HG03354 (cell line): ENCODE measurements around the gene HACL1.
"Not testable (repeated sequence)": the region's sequence is repeated elsewhere in the genome, so short reads cannot be mapped to it uniquely, and the experiment has no call there.

Experiments
- ATAC-seq: cut with Tn5 transposase; IDR thresholded peaks from one replicate; pipeline ENCODE4 v1.9.1; 2021; ENCODE audit warnings: mild to moderate bottlenecking; ENCODE audit not compliant: unreplicated experiment, poor library complexity, severe bottlenecking

The HACL1 gene

DNA sequence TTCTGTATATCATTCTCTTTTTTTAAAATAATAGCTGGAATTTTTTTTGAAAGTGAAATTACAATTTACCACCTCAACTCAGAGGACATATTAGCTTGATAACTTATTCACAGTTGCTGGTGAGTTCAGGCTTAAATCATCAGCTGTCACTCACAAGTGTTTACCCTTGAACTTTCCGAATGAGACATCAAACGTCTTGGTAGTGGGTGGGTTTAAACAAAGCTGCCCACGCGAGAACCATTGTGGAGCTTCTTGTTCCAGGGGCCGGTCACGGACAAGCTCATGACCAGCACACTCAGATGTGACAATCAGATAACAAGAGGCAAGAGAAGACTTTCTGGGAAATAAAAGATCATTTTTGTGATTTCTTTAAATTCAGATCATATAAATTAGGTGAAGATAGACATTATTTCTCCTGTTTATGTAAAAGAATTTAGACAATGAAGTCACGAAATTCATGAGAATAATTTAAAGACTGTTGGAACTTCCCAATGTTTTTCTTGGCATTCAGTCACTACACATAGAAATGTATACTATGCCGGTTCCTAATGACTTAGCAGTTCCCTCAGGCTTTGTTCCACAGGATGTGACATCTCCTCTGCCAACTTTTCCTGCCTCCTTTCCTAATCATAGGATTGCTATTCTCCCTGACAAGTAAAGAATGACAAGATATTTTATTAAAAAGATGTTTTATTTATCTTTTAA lies 29.4 kb upstream of the HACL1 start:
- peak; percentile 70 for ATAC-seq

DNA sequence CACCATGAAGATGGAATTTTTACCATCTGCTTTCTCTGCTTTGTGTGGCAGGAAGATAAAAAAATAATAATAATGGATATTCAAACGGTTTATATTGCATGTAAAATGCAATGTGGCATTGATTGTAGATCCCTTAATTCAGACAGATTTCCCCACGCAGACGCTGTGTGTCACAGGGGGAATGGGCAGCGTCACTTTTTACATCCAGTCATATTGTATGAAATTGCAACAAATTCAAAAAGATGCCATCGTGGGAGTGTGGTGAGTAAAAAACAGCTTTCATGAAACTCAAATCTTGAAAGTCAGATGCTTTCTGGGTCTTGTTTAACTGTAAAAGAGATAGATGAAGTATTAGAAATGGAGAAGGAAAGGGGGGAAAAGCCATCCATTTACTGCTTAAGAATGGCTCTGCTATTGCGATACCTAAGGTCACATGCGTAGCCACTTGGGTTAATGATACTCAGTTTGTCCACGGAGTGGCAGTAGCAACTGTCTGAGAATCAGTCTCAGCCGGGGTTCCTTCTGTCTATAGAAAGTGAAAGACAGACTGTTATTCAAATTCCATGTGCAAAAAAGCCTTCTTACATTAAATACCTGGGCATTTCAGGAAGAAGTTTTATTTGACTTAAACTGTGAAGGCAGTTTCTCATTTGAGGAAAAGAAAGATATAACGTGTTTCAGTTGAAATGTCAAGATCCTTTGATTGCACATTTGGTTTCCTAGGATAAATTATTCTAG lies 28.7 kb upstream of the HACL1 start:
- ATAC-seq = peak; percentile 97

DNA sequence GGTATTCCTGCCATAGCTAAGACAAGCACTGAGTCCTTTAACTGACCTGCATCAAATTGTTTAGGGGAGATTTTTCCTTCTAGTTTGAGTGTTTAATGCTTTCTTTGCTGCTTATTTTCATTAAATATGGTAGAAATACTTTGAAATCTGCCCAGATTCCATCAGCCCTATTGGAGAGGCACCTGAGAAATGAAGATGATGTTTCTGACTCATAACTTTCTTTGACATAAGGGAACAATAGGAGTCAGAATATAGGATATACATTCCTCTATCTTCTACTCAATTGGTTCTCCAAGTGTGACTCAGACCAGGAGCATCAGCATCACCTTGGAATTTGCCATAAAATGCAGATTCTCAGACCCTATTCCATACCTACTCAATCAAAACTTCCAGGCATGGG lies 27.6 kb upstream of the HACL1 start:
- ATAC-seq = no peak

DNA sequence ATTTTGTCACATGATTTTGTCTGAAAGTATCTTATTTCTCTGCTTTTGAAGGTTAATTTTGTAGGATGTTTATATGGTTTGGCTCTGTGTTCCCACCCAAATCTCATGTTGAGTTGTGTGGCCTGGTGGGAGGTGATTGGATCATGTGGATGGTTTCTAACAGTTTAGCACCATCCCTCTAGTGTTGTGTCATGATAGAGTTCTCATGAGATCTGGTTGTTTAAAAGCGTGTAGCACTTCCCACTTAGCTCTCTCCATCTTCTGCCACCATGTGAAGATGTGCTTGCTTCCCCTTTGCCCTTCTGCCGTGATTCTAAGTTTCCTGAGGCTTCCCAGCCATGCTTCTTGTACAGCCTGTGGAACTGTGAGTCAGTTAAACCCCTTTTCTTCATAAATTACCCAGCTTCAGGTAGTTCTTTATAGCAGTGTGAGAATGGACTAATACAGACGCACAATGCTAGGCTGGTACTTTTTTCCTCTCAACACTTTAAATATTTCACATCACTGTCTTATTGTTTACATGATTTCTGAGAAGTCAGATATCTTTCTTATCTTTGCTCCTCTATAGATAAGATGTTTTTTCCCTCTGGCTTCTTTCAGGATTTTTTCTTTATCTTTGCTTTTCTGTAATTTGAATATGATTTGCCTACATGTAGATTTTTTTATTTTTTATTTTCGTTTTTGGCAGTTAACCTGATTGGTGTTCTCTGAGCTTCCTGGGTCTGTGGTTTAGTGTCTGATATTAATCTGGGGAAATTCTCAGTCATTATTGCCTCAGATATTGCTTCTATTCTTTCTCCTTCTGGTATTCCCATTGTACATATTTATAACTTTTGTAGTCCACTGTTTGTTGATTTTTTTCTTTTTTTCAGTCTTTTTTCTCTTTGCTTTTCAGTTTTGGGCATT lies 22.4 kb upstream of the HACL1 start:
- no peak for ATAC-seq

DNA sequence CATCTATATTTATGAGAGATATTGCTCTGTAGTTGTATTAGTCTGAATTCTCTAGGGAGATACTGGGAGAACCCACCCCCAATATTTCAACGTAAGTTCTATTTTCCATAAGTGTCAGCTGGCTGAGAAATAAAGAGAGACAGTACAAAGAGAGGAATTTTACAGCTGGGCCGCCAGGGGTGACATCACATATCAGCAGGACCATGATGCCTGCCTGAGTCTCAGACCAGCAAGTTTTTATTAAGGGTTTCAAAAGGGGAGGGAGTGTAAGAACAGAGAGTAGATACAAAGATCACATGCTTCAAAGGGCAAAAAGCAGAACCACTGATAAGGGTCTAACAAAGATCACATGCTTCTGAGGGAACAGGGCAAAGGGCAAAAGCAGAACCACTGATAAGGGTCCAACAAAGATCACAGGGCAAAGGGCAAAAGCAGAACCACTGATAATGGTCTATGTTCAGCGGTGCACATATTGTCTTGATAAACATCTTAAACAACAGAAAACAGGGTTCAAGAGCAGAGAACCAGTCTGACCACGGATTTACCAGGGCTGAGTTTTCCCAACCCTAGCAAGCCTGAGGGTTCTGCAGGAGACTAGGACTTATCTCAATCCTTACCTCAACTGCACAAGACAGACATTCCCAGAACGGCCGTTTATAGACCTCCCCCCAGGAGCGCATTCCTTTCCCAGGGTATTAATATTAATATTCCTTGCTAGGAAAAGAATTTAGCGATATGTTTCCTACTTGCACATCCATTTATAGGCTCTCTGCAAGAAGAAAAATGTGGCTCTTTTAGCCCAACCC lies 18.5 kb upstream of the HACL1 start:
- not testable (repeated sequence) for ATAC-seq

DNA sequence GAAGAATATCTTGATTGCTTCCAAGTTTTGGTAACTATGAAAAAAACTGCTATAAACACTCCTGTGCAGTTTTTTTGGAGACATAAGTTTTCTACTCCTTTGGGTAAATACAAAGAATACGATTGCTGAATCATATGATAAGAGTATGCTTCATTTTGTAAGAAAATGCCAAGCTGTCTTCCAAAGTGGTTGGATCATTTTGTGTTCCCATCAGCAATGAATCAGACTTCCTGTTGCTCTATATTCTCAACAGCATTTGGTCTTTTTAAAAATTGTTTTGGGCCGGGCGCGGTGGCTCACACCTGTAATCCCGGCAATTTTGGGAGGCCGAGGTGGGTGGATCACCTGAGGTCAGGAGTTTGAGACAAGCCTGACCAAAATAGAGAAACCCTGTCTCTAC lies 14.7 kb upstream of the HACL1 start:
- no peak for ATAC-seq

DNA sequence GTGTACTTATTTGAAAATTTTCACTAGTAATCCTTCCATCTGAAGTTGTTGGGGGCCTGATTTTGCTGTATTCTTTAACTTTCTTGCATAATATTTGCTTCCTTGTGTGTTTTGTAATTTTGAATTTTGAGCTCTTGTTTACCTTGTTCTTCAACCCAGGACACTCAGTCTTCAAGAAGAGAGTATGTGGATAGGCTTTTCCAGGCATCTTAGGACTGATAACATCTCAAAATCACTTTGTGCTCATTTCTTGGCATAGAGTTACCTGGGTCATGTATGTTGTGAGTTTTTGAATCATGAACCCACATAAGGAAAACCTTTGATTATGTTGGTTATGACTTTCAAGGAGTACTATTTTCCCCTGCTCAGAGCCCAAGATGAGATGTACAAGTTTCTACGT lies 13.6 kb upstream of the HACL1 start:
- no peak for ATAC-seq

DNA sequence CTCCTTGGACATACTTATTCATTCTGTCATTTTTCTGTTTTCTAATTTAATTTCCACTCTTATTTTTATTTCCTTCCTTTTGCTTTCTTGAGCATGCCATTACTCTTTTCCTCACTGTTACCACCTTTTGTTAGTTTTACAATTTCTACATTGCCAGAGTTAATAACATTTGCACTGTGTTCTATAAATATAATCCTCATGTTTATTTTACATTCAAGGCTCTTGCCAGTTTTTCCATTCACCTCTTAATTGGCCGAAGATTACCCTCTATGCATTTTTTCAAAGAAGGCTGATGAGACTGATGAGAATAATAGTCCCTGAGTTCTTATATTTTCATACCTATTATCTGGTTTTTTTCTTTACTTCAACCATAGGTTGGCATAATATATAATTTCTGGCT lies 10.6 kb upstream of the HACL1 start:
- ATAC-seq = no peak

DNA sequence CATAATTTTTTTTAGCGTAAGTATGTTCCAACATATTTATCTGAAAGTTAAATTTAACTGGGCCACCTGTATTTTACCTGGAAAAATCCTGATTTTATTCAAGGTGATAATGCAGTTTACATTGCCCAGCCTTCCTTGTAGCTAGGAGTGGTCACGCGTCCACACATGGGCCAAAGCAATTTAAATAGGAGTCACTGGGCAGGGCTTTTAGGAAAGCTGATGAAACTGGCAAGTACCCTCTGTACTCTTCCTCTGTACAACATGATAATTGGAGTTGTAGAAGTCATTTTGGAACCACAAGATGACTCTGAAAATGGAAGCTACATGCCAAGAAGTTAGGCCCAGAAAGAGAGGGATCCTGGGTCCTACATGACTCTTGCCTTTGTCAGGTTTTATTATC lies 9.6 kb upstream of the HACL1 start:
- ATAC-seq = no peak

DNA sequence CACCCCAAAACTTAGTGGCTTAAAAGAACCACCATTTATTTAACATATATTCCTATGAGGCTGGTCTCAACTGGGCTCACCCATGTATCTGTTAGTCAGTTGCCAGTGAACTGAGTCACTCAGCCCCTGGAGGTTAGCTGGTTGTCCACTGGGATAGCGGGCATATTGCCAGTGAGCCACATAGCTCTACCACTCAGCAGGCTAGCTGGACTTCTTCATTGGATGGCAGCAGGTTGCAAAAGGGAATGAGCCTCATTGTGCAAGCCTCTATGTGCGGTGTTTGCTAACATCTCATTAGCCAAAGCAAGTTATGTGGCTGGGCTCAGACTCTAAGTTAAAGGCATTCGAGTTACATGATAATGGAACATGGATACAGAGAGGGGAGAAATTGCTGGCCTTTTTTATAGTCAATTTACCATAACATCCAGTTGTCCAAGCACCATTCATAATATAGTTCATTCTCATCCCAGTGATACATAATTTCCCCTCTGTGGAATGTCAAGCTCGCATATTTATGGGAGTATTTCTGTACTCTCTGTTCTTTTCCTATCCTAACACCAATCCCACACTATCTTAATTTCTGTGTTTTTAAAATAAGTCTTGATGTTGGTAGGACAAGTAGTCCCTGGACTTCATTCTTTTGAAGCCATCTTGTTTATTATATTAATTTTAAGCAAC lies 8.9 kb upstream of the HACL1 start:
- no peak for ATAC-seq

DNA sequence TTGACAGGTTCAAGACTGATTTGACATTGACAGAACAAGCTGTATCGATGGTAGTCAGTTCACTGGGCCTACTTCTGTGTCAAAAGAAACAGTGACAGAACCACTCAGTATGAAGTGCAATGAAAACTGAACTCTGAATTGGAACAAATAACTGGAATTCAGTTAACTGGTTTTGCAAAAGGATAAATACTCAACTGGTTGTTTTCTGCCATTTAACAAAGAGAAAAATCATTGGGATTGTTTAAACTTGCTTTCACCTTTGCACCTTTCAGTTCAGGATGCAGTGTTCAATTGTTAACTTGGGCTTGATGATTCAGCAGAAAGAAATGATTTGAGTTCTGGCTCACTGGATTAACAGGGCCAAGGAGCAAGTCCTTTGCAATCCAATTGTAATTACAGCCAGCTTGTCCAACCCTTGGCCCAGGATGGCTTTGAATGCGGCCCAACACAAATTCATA lies 5.1 kb upstream of the HACL1 start:
- ATAC-seq = no peak

DNA sequence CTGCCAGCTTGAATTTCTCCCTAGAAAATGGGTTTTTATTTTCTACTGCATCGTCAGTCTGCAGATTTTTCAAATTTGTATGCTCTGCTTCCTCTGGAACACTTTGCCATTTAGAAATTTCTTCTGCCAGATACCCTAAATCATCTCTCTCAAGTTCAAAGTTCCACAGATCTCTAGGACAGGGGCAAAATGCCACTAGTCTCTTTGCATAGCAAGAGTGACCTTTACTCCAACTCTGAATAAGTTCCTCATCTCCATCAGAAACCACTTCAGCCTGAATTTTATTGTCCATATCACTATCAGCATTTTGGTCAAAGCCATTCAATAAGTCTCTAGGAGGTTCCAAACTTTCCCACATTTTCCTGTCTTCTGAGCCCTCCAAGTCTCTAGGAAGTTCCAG lies 3.2 kb upstream of the HACL1 start:
- ATAC-seq = not testable (repeated sequence)

DNA sequence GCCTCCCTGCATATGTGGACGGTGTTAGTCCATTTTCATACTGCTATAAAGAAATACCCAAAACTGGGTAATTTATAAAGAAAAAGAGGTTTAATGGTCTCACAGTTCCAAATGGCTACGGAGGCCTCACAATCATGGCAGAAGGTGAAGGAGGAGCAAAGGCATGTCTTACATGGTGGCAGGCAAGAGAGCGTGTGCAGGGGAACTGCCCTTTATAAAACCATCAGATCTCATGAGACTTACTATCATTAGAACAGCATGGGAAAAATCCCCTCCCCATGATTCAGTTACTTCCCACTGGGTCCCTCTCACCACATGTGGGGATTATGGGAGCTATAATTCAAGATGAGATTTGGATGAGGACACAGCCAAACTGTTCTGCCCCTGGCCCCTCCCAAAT lies 1.4 kb upstream of the HACL1 start:
- ATAC-seq = not testable (repeated sequence)

DNA sequence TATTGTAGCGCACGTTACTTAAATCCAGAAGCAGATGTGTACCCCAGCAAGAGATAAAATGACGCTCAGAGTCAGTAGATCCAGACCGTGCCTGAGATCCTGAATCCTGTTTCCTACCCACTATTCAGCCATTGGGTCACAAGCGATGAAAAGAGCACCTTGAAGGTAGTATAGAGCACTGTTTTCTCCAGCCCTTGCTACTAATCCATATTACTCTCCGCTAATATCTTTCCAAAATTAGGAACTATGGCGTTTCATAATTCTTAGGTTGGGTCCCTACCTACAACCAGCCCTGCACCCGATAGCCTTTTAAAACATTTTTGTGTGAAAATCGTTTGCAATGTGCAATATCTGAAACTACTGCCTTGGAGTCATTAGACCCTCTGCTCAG lies 772 bp upstream of the HACL1 start:
- peak; percentile 12 for ATAC-seq

DNA sequence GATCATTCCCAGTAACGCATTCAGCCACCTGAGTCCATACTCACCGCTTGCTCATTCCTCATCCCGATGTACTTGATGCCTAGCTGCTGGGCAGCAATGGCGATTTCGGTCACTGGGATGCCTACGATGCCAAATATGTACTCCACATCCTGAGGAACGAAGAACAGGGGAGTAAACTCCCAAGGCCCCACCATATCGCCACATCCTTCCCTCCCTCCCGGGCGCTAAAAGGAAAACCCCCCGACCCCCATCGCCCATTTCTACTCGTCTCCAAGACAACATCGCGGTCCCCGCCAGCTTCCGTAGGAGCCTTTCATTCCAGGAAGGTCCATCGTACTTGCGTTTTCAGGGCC lies 347 bp downstream of the HACL1 start:
- ATAC-seq = peak; percentile 30

DNA sequence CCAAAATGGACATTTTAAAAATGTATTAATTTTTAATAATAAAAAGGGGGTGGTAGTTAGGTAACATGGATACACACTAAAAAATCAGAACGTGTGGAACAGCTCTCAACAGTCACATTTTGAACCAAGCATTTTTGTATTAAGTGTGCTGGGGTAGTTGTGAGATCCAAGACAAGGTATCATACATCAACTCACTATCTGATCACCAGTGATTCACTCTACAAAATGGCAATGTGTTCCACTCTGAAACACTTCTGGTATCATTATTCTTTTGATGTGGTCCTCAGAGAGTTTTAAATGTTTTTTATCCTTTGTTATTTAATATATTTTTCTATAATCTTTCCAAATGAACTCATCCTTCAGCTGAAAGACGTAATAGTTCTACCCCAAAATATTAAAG lies 5.4 kb downstream of the HACL1 start:
- ATAC-seq = no peak

DNA sequence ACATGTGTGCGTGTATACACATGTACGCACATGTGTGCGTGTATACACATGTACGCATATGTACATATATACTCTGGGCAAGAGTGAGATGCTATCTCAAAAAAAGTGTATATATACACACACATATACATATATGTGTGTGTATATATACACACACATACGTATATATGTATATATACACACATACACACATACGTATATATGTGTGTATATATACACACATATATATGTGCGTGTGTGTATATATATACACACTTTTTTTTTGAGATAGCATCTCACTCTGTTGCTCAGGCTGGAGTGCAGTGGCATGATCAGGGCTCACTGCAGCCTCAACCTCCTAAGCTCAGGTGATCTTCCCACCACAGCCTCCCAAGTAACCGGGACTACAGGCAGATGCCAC lies 8.4 kb downstream of the HACL1 start:
- no peak for ATAC-seq

DNA sequence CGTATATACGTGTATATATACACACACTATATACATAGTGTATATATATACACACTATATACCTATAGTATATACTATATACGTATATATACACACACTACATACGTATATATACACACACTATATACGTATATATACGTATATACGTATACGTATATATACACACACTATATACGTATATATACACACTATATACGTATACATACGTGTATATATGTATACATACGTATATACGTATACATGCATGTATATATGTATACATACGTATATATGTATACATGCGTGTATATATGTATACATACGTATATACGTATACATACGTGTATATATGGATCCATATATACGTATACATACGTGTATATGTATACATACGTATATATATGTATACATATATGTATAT lies 9.4 kb downstream of the HACL1 start:
- no peak for ATAC-seq

DNA sequence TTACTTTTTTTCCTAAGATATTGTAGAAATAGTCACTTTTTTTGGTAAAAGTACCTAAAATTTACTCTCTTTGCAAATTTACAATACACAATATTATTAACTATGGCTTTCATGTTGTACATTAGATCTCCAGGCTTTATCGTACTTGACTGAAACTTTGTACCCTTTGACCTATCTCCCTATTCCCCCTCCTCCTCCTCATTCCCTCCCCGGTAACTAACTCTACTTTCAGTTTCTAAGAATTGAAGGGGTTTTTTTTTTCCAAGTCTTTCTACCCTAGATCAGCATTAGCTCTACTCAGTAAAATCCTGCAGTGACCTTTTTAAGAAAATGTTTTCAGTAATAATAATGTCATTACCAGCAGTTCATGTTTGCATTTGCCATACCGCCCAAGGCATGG lies 10.1 kb downstream of the HACL1 start:
- ATAC-seq = no peak
